NCI-H187 (cell line): ENCODE data around the gene CENPB.

Experiments used
- DNase-seq, 2 experiments: peaks; one replicate each; lab custom pipeline; 2025; lab: John Stamatoyannopoulos, UW

Gene CENPB

GRCh38 chr20:3748073-3748472 lies 38.5 kb downstream of the CENPB start:
- no peak for DNase-seq

GRCh38 chr20:3747471-3747870 lies 39.1 kb downstream of the CENPB start:
- DNase-seq: no peak

GRCh38 chr20:3745686-3746173 lies 40.8 kb downstream of the CENPB start:
- no peak for DNase-seq

- DNase-seq: peak; percentile 38 to 74
These were observed 41.5 kb downstream of the CENPB start for GRCh38 chr20:3744806-3745685.

- DNase-seq: no peak
These were observed 42.5 kb downstream of the CENPB start for GRCh38 chr20:3744037-3744436.

- DNase-seq: no peak
These were observed 43.3 kb downstream of the CENPB start for GRCh38 chr20:3743251-3743650.

- DNase-seq: no peak
These were observed 44.6 kb downstream of the CENPB start for GRCh38 chr20:3741836-3742458.

GRCh38 chr20:3740615-3741301 lies 45.8 kb downstream of the CENPB start:
- DNase-seq: no peak

- DNase-seq: no peak
These were observed 46.6 kb downstream of the CENPB start for GRCh38 chr20:3739926-3740451.

GRCh38 chr20:3739054-3739925 lies 47.2 kb downstream of the CENPB start:
- no peak for DNase-seq

- no peak for DNase-seq
These were observed 48.2 kb downstream of the CENPB start for GRCh38 chr20:3738111-3739053.

- no peak for DNase-seq
These were observed 50.8 kb downstream of the CENPB start for GRCh38 chr20:3735768-3736167.

- no peak for DNase-seq
These were observed 52.3 kb downstream of the CENPB start for GRCh38 chr20:3734111-3734843.
